KG1 (cell line): ENCODE results near the gene LIPN.

Experiments used
- DNase-seq: peaks from one replicate; lab custom pipeline; 2025; lab: John Stamatoyannopoulos, UW

The LIPN gene

GRCh38 chr10:88827671-88828070 is 67.9 kb downstream of the LIPN start:
- no peak for DNase-seq

- no peak for DNase-seq
These were observed 68.5 kb downstream of the LIPN start for GRCh38 chr10:88828310-88828709.
